HepG2 (cell line): ENCODE measurements around the gene RBCK1. TPM values are rescaled to one million over a fixed set of nuclear protein-coding genes. Genes with fewer than 3 reads are reported as not detected.

Source experiments
- CREB1 ChIP-seq, 2 experiments: fragments of 450-650 bp in 1 of 2; IDR thresholded peaks; 2 replicates each; pipeline ENCODE4 v1.6.1; 2016 to 2017; ENCODE audit warnings: control low read depth in 1 of 2, mild to moderate bottlenecking in 1 of 2, missing compliant biosample characterization in 1 of 2, missing genetic modification characterization in 1 of 2
- EED ChIP-seq: sonication (generic); formaldehyde crosslinking; IDR thresholded peaks from 2 replicates; pipeline ENCODE4 v1.5.0; 2020; ENCODE audit warnings: mild to moderate bottlenecking, missing genetic modification reagents
- ELF1 ChIP-seq: sonication (generic); formaldehyde crosslinking; IDR thresholded peaks from 2 replicates; pipeline ENCODE4 v1.4.0; 2020; ENCODE audit warnings: missing genetic modification reagents
- GABPA ChIP-seq, 2 experiments: IDR thresholded peaks; 2 replicates each; pipeline ENCODE4 v1.6.1; 2011 to 2016; ENCODE audit warnings: low read depth in 2 of 2, low read length in 1 of 2, missing biosample characterization in 1 of 2, missing genetic modification characterization in 1 of 2
- HMGA1 ChIP-seq: sonication (generic); formaldehyde crosslinking; conservative IDR thresholded peaks from 2 replicates; pipeline ENCODE4 v1.4.0; 2020; ENCODE audit warnings: missing genetic modification reagents
- KDM1A ChIP-seq: IDR thresholded peaks from 2 replicates; pipeline ENCODE4 v1.6.1; 2016; ENCODE audit warnings: missing compliant biosample characterization
- NBN ChIP-seq: fragments of 450-650 bp; conservative IDR thresholded peaks from 2 replicates; pipeline ENCODE4 v1.6.1; 2017
- POLR2G ChIP-seq: fragments of 200-400 bp; formaldehyde crosslinking; IDR thresholded peaks from 2 replicates; pipeline ENCODE4 v1.6.1; 2018; ENCODE audit warnings: mild to moderate bottlenecking, low read depth, low read length, moderate library complexity
- RNF2 ChIP-seq: fragments of 450-650 bp; conservative IDR thresholded peaks from 2 replicates; pipeline ENCODE4 v1.6.1; 2016; ENCODE audit warnings: low read depth
- ZNF20 ChIP-seq: sonication (generic); formaldehyde crosslinking; IDR thresholded peaks from 2 replicates; pipeline ENCODE4 v1.4.0; 2020; ENCODE audit warnings: mild to moderate bottlenecking, moderate library complexity, missing genetic modification reagents
- ZNF333 ChIP-seq: sonication (generic); formaldehyde crosslinking; IDR thresholded peaks from 2 replicates; pipeline ENCODE4 v1.4.0; 2020; ENCODE audit warnings: mild to moderate bottlenecking, missing genetic modification reagents, borderline replicate concordance
- ZNF552 ChIP-seq: sonication (generic); formaldehyde crosslinking; IDR thresholded peaks from 2 replicates; pipeline ENCODE4 v1.9.0; 2022; ENCODE audit warnings: missing genetic modification reagents, mild to moderate bottlenecking, borderline replicate concordance
- ZNF747 ChIP-seq: sonication (generic); formaldehyde crosslinking; IDR thresholded peaks from 2 replicates; pipeline ENCODE4 v1.8.1; 2023; ENCODE audit warnings: missing genetic modification reagents, mild to moderate bottlenecking, borderline replicate concordance
- ZSCAN20 ChIP-seq: sonication (generic); formaldehyde crosslinking; IDR thresholded peaks from 2 replicates; pipeline ENCODE4 v1.4.0; 2020; ENCODE audit warnings: missing genetic modification reagents, mild to moderate bottlenecking, borderline replicate concordance
- polyA plus RNA-seq, 8 experiments: library from polyadenylated mRNA; depleted of rRNA in 3 of 8; stranded (reverse) in 7 of 8; unstranded in 1 of 8; fragments of >200 nt; fragmentation: Illumina TruSeq in 4 of 8; extraction: Trizol in 4 of 8; gene quantifications; 2 replicates each; pipeline versions ENCODE4 v1.2.1 to v1.2.3, GENCODE V29; 2011 to 2016; ENCODE audit warnings: low read depth in 4 of 8, missing spikeins in 1 of 8, mixed read lengths in 1 of 8; ENCODE audit not compliant: insufficient read depth in 1 of 8
- total RNA-seq, 5 experiments: library from RNA; depleted of rRNA; stranded (reverse); fragments of >200 nt; fragmentation: Illumina TruSeq; extraction: Trizol; gene quantifications; 2 replicates each; pipeline ENCODE4 v1.2.3, GENCODE V29; 2016; ENCODE audit warnings: low read depth in 1 of 5
- TF ChIP-seq, protein P1 (sequence below): sonication (generic); formaldehyde crosslinking; IDR thresholded peaks from 2 replicates; pipeline ENCODE4 v1.4.0; 2020; ENCODE audit warnings: missing genetic modification reagents; ENCODE audit errors: not compliant biosample characterization
- TF ChIP-seq, protein P2 (sequence below): sonication (generic); formaldehyde crosslinking; conservative IDR thresholded peaks from 2 replicates; pipeline ENCODE4 v1.4.0; 2020; ENCODE audit warnings: missing genetic modification reagents
- TF ChIP-seq, protein P3 (sequence below): sonication (generic); formaldehyde crosslinking; IDR thresholded peaks from 2 replicates; pipeline ENCODE4 v1.8.0; 2022; ENCODE audit warnings: mild to moderate bottlenecking, missing genetic modification reagents; ENCODE audit not compliant: insufficient replicate concordance
- TF ChIP-seq, protein P4 (sequence below): IDR thresholded peaks from 2 replicates; pipeline ENCODE4 v1.6.1; 2018; ENCODE audit warnings: missing genetic modification reagents
- TF ChIP-seq, protein P5 (sequence below): sonication (generic); formaldehyde crosslinking; IDR thresholded peaks from 2 replicates; pipeline ENCODE4 v1.4.0; 2020; ENCODE audit warnings: low read depth, mild to moderate bottlenecking, missing genetic modification reagents

RBCK1 gene
- total and polyA plus RNA-seq, 2 of the 13 experiments (the other 11 are each of a cell fraction or from before 2014, with no cell fraction given) = 149 to 215 TPM

DNA sequence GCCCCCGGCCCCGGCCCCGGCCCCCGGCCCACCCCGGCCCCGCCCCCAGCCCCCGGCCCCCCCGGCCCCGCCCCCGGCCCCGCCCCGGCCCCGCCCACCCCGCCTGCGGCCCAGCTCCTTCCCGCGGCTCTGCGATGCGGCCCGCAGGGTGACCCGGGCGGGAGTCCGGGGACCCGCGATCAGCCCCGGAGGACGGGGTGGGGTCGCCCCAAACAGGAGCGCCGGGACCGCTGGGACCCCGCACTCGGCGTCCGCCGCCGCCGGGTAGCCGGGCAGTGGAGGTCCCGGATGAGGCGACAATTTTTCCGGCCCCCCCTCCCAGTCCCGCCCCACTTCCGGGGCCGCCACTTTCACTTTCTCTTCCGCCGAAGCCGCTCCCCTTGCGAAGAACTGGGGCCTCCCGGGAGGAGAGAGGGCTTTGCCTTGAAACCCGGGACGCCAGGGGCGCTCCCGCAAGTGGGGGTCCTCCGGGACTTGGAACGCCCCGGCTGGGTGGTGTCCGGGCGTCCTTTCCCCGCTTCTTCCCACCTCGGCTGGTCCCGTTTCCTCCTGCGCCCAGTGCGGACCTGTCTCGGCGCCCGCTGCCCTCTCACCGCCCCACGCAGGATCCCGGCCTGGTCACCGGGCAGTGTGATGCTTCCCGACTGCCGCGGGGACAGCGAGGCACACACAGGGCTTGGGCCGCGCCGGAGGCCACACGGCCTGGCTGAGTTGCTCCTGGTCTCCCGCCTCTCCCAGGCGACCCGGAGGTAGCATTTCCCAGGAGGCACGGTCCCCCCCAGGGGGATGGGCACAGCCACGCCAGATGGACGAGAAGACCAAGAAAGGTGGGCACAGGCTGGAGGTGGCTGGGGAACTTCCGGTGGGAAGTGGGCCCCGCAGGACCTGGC, at the start of gene RBCK1 (continued):
- TF ChIP-seq, protein P1, sequence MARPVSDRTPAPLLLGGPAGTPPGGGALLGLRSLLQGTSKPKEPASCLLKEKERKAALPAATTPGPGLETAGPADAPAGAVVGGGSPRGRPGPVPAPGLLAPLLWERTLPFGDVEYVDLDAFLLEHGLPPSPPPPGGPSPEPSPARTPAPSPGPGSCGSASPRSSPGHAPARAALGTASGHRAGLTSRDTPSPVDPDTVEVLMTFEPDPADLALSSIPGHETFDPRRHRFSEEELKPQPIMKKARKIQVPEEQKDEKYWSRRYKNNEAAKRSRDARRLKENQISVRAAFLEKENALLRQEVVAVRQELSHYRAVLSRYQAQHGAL (CRISPR knock-in tag) = peak; percentile 79
- TF ChIP-seq RNF2 (no peak), NBN (no peak), ZSCAN20 (CRISPR knock-in tag) (0 out of 2 replicates have a peak, but pooled peaks have one; percentile 29), EED (CRISPR knock-in tag) (peak; percentile 86; the same call in 1 of the 2 replicates), ZNF333 (CRISPR knock-in tag) (peak; percentile 100), ZNF552 (CRISPR knock-in tag) (0 out of 2 replicates have a peak, but pooled peaks have one; percentile 44), ELF1 (CRISPR knock-in tag) (peak; percentile 90), POLR2G (peak; percentile 65), KDM1A (CRISPR knock-in tag) (no peak), GABPA (IDR thresholded peaks at IDR 0.05; ENCODE audit: low read depth, low read length) (peak; percentile 72), GABPA (CRISPR knock-in tag; IDR thresholded peaks at IDR 0.05; ENCODE audit: low read depth) (peak; percentile 91), ZNF747 (CRISPR knock-in tag) (no peak), ZNF20 (CRISPR knock-in tag) (peak; percentile 85; the same call in 1 of the 2 replicates), HMGA1 (CRISPR knock-in tag) (no peak), CREB1 (IDR thresholded peaks at IDR 0.05) (no peak), CREB1 (CRISPR knock-in tag; IDR thresholded peaks at IDR 0.05) (no peak)
- TF ChIP-seq, protein P2, sequence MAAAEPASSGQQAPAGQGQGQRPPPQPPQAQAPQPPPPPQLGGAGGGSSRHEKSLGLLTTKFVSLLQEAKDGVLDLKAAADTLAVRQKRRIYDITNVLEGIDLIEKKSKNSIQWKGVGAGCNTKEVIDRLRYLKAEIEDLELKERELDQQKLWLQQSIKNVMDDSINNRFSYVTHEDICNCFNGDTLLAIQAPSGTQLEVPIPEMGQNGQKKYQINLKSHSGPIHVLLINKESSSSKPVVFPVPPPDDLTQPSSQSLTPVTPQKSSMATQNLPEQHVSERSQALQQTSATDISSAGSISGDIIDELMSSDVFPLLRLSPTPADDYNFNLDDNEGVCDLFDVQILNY (CRISPR knock-in tag) = peak; percentile 60; the same call in 1 of the 2 replicates
- TF ChIP-seq, protein P3, sequence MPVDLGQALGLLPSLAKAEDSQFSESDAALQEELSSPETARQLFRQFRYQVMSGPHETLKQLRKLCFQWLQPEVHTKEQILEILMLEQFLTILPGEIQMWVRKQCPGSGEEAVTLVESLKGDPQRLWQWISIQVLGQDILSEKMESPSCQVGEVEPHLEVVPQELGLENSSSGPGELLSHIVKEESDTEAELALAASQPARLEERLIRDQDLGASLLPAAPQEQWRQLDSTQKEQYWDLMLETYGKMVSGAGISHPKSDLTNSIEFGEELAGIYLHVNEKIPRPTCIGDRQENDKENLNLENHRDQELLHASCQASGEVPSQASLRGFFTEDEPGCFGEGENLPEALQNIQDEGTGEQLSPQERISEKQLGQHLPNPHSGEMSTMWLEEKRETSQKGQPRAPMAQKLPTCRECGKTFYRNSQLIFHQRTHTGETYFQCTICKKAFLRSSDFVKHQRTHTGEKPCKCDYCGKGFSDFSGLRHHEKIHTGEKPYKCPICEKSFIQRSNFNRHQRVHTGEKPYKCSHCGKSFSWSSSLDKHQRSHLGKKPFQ (CRISPR knock-in tag) = peak; percentile 90
- TF ChIP-seq, protein P4, sequence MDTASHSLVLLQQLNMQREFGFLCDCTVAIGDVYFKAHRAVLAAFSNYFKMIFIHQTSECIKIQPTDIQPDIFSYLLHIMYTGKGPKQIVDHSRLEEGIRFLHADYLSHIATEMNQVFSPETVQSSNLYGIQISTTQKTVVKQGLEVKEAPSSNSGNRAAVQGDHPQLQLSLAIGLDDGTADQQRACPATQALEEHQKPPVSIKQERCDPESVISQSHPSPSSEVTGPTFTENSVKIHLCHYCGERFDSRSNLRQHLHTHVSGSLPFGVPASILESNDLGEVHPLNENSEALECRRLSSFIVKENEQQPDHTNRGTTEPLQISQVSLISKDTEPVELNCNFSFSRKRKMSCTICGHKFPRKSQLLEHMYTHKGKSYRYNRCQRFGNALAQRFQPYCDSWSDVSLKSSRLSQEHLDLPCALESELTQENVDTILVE (CRISPR knock-in tag) = no peak
- TF ChIP-seq, protein P5, sequence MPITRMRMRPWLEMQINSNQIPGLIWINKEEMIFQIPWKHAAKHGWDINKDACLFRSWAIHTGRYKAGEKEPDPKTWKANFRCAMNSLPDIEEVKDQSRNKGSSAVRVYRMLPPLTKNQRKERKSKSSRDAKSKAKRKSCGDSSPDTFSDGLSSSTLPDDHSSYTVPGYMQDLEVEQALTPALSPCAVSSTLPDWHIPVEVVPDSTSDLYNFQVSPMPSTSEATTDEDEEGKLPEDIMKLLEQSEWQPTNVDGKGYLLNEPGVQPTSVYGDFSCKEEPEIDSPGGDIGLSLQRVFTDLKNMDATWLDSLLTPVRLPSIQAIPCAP (CRISPR knock-in tag) = peak; percentile 100
